ENCODE data around the gene PPIL1.

- TF ChIP-seq REST (IDR thresholded peaks at IDR 0.05; ENCODE audit: insufficient read depth in 1 of 2, low read depth in 2 of 2, low read length in 2 of 2) (no peak), POLR2AphosphoS5 (IDR thresholded peaks at IDR 0.05; ENCODE audit: low read depth, low read length) (no peak), SIN3A (IDR thresholded peaks at IDR 0.05; ENCODE audit: borderline replicate concordance, insufficient read depth, low read length) (no peak), TAF1 (IDR thresholded peaks at IDR 0.05; ENCODE audit: borderline replicate concordance, insufficient read depth, low read length) (no peak), FOXP2 (optimal IDR thresholded peaks at IDR 0.05; ENCODE audit: borderline replicate concordance, extremely low read depth, extremely low read length, insufficient read depth) (no peak)
Observed at GRCh38 chr6:36825994-36826393, 48.6 kb downstream of the PPIL1 start.

Data from PFSK-1 (cell line).